ENCODE data around the gene LMNTD2. TPM values are rescaled to one million over a fixed set of nuclear protein-coding genes. Genes with fewer than 3 reads are reported as not detected.

Gene LMNTD2
- total RNA-seq, 1 donor from 2014 or later, result 1.1 TPM

- intact Hi-C loops (cut with micrococcal nuclease), result no loop called here
Observed at GRCh38 chr11:587546-587945, 27.0 kb upstream of the LMNTD2 start.

- intact Hi-C loops (cut with micrococcal nuclease), result no loop called here
Observed at GRCh38 chr11:586376-587316, 26.1 kb upstream of the LMNTD2 start.

- intact Hi-C loops (cut with micrococcal nuclease), result no loop called here
Observed at GRCh38 chr11:584287-584686, 23.7 kb upstream of the LMNTD2 start.

- intact Hi-C loops (cut with micrococcal nuclease), result no loop called here
Observed at GRCh38 chr11:581752-582151, 21.2 kb upstream of the LMNTD2 start.

GRCh38 chr11:581342-581741 lies 20.8 kb upstream of the LMNTD2 start:
- intact Hi-C loops (cut with micrococcal nuclease), result no loop called here

- intact Hi-C loops (cut with micrococcal nuclease), result loop anchor here (5.0 kb wide), 1 partner anchor 343 kb away; the partner anchor contains the start of genes PSMD13 and SIRT3
Observed at GRCh38 chr11:579830-580601, 19.5 kb upstream of the LMNTD2 start.

- intact Hi-C loops (cut with micrococcal nuclease), result loop anchor here (5.0 kb wide), 1 partner anchor 341 kb away; the partner anchor contains the start of genes PSMD13 and SIRT3
Observed at GRCh38 chr11:578276-579035, 17.9 kb upstream of the LMNTD2 start.

GRCh38 chr11:577611-577894 lies 17.0 kb upstream of the LMNTD2 start:
- intact Hi-C loops (cut with micrococcal nuclease), result loop anchor here (5.0 kb wide), 1 partner anchor 340 kb away; the partner anchor contains the start of genes PSMD13 and SIRT3

GRCh38 chr11:576811-577610 lies 16.5 kb upstream of the LMNTD2 start:
- intact Hi-C loops (cut with micrococcal nuclease), result loop anchor here (1.0 to 5.0 kb wide), 8 partner anchors 9 to 340 kb away; partner anchors contain the start of genes DEAF1, LRRC56, PSMD13 and RNH1

GRCh38 chr11:575996-576768 lies 15.6 kb upstream of the LMNTD2 start, which contains the start of gene PHRF1:
Gene PHRF1 (plus strand): TSS chr11:576470. CDS start chr11:581513, 5,043 bp downstream.
- intact Hi-C loops (cut with micrococcal nuclease), result loop anchor here (1.0 to 5.0 kb wide), 10 partner anchors 8 to 339 kb away; partner anchors contain the start of genes DEAF1, LMNTD2, LRRC56 and PSMD13

GRCh38 chr11:575313-575995 lies 14.9 kb upstream of the LMNTD2 start:
- intact Hi-C loops (cut with micrococcal nuclease), result loop anchor here (2.0 to 5.0 kb wide), 3 partner anchors 15 to 338 kb away; partner anchors contain the start of genes LMNTD2, PSMD13, RASSF7 and SIRT3

- intact Hi-C loops (cut with micrococcal nuclease), result loop anchor here (2.0 to 5.0 kb wide), 3 partner anchors 14 to 337 kb away; partner anchors contain the start of genes LMNTD2, PSMD13, RASSF7 and SIRT3
Observed at GRCh38 chr11:574632-575312, 14.2 kb upstream of the LMNTD2 start.

GRCh38 chr11:574031-574570 lies 13.6 kb upstream of the LMNTD2 start:
- intact Hi-C loops (cut with micrococcal nuclease), result loop anchor here (2.0 kb wide), 2 partner anchors 13 to 167 kb away; partner anchors contain the start of genes LMNTD2 and RASSF7

- intact Hi-C loops (cut with micrococcal nuclease), result no loop called here
Observed at GRCh38 chr11:573146-573759, 12.7 kb upstream of the LMNTD2 start.

- intact Hi-C loops (cut with micrococcal nuclease), result no loop called here
Observed at GRCh38 chr11:571802-572185, 11.3 kb upstream of the LMNTD2 start.

- intact Hi-C loops (cut with micrococcal nuclease), result loop anchor here (5.0 kb wide), 1 partner anchor 362 kb away; the partner anchor contains the start of genes BET1L and RIC8A
Observed at GRCh38 chr11:569158-569885, 8.8 kb upstream of the LMNTD2 start.
